GM19099 (cell line): Measurements from ENCODE around the gene MAK.

Experiments used
- POLR2A ChIP-seq: IDR thresholded peaks from 3 replicates; pipeline ENCODE4 v1.6.1; 2011; ENCODE audit warnings: low read depth; ENCODE audit not compliant: insufficient read length; ENCODE audit errors: extremely low read depth

Gene MAK

DNA sequence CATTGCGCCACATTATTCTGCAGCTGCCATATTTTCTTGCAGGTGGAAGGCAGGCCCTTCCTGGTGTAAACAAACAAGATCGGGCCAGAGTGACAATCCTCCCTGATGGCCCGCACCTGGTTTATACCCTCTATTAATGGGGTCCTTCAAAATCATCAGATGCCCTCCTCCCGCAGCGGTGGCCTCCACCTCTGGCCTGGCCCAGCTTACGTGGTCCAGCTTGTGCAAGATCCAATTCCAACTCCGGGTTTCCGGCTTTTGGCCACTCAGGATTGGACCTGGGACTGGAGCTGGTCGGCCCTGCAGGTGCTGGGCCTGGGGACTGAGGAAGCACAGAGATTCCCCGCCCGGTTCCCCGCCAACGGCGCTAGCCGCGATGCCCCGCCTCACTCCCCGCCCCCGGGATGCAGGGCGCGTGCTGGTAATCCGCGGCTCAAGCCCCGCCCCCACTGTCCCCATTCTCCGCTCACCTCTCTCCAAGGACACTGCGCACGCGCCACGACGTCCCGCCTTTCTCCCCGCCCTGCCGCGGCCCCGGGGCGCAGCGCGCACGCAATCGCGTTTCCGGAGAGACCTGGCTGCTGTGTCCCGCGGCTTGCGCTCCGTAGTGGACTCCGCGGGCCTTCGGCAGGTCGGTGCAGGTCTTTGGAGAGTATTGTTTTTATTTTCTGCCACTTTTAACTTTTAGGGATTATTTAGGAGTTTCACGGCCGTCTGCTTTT, 90.9 kb downstream of the MAK start, which contains the start of gene TMEM14B:
TSS of gene TMEM14B (plus strand) at position 555 of the 722 bp plus-strand sequence. CDS start 1,441 bp downstream, outside the sequence.
- peak; percentile 96 for TF ChIP-seq POLR2A

- TF ChIP-seq POLR2A: no peak
Measured at GRCh38 chr6:10746915-10747250, 91.5 kb downstream of the MAK start.

- TF ChIP-seq POLR2A: no peak
Measured at GRCh38 chr6:10745116-10745515, 93.2 kb downstream of the MAK start.

GRCh38 chr6:10743515-10743914, 94.8 kb downstream of the MAK start:
- TF ChIP-seq POLR2A: no peak

GRCh38 chr6:10742251-10742650, 96.1 kb downstream of the MAK start:
- no peak for TF ChIP-seq POLR2A

- TF ChIP-seq POLR2A: no peak
Measured at GRCh38 chr6:10740061-10740460, 98.3 kb downstream of the MAK start.

- no peak for TF ChIP-seq POLR2A
Measured at GRCh38 chr6:10736731-10737130, 101.6 kb downstream of the MAK start.

DNA sequence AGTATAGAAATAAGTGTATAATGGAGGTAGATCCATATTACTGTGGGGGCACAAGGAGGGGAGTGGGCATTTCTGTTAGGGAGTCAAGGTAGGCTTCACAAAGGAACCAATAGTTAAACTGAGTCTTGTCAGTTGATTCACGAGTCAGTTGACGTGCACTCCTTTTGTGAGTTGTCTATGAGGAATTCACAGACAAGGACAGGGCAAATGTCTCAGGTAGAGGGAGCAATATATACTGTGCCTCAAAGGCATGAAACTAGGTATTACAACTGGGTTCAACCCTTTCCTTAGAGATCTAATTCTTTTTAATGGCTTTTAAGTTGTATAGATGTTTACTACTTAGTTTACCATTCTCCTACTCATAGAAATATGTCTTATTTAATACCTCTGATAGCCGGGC, 104.5 kb downstream of the MAK start:
- no peak for TF ChIP-seq POLR2A

DNA sequence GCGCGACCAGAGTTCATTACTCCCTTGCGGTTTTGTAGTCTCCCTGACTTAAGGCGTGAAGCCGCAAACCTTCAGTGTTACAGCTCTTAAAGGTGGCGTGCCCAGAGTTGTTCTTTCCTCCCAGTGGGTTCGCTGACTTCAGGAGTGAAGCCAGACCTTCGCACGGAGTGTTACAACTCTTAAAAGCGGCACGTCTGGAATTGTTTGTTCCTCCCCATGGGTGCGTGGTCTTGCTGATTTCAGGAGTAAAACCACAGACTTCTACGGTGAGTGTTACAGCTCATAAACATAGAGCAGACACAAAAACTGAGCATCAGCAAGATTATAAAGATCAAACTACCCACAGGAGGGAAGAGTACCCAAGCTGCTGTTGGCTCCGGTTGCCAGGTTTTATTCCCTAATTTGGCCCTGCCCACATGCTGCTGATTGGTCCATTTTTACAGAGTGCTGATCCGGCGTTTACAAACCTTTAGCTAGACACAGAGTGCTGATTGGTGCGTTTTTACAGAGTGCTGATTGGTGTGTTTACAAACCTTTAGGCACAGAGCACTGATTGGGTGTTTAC, 105.1 kb downstream of the MAK start:
- TF ChIP-seq POLR2A: no peak

DNA sequence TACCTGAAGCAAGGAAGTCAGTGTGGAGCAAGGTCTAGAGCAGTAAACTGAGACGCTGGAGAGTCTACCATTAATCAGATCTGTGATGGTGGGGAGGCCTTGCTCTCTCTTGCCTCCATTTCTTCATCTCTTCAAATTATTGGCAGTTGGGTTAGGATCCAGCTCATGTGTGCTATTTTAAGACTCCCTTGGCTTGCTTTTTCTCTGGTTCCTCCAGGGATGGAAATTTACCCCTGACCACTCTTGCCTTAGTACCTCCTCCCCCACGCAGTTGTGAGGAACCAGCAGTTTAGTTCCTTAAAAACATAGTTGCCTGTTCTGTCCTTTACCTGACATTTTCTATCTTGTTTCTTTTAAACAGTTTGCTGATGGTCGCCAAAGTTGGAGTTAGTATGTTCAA, 108.1 kb downstream of the MAK start:
- TF ChIP-seq POLR2A: no peak

GRCh38 chr6:10725716-10726115, 112.6 kb downstream of the MAK start:
- no peak for TF ChIP-seq POLR2A

GRCh38 chr6:10725044-10725443, 113.3 kb downstream of the MAK start:
- TF ChIP-seq POLR2A: no peak

DNA sequence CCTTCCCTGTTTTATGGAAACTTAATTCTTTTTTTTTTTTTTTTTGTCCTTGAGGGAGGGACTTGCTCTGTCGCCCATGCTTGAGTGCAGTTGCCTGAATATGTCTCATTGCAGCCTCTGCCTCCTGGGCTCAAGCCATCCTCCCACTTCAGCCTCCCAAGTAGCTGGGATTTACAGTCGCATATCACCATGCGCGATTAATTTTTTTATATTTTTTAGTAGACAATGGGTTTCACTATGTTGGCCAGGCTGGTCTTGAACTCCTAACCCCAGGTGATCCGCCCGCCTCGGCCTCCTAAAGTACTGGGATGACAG, 114.8 kb downstream of the MAK start:
- TF ChIP-seq POLR2A: no peak

DNA sequence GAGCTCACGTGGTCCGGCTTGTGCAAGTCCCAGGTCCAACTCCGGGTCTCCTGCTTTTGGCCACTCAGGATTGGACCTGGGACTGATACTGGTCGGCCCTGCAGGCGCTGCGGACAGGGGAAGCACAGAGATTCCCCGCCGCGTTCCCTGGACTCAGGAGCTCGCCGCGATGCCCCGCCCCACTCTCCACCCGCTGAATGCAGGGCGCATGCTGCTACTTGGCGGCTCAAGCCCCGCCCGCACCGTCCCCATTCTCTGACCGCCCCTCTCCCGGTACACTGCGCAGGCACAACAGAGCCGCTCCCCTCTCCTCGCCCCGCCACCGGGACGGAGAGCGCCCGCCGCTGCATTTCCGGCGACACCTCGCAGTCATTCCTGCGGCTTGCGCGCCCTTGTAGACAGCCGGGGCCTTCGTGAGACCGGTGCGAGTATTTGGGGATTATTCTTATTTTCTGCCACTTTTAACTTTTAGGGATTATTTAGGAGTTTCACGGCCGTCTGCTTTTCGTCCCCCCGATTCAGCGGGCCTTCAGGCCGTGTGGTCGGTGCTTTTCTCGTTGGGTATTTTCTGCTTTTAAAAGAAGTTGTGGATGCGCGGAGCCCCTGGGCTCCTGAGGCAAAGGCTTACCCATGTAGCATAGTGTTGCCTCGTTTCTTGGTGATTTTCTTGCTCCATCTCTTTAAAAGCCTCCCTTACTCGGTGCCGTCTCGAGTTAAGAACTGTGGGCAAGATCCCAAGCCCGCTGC, 115.3 kb downstream of the MAK start, which contains the start of gene TMEM14C:
TSS of gene TMEM14C (plus strand) at position 251 of the 747 bp plus-strand sequence. CDS start 1,544 bp downstream, outside the sequence.
- TF ChIP-seq POLR2A: peak; percentile 81

DNA sequence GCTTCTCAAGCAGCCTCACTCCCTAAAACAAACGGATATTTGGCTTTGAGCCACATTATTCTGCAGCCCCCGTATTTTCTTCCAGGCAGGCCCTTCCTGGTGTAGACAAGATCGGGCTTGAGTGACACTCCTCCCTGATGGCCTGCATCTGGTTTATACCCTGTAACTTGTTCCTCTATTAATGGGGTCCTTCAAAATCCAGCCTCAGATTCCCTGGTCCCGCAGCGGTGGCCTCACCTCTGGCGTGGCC, 115.8 kb downstream of the MAK start:
- TF ChIP-seq POLR2A: no peak

GRCh38 chr6:10721850-10722569, 116.3 kb downstream of the MAK start:
- no peak for TF ChIP-seq POLR2A
